Activated T-cell treated with anti-CD3 and anti-CD28 coated beads, Interleukin-2, amount 50 U/mL, for 48 hours (primary cell): ENCODE results near the gene STK38.

Source experiments
- DNase-seq, 2 experiments: peaks; one replicate each; pipeline ENCODE4 v3.0.0-alpha.2; 2020

STK38 gene

DNA sequence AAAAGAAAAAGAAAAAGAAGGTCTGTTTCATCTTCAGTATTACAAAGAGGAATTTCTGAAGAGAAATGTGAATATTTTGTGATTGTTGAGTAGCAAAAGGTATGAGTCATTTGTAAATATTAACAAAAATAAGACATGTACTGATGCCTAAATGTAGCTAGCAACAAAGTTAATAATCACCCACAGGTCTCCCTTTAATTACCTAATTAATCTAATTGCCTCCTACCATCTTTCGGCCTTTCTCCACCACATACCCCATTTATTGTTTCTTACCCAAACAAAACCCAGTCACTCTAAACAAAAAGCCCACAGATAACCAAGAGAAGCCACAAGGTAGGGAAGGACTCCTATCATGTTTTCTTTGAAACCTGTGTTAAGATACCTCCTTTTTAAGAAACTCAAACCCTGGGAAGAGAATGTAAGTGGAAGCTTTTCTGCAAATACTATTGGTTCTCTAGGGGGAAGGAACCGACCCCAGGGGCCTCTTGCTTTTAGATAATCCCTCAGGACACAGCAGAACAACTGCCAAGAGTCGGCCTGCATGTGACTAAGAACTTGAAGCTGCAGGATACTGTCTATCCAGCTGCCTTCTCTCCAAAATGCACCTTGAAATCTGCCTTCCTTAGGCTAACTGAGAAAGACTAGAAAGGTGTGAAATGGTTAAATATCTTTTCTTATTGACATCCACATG lies 16.1 kb upstream of the STK38 start:
- no peak for DNase-seq

DNA sequence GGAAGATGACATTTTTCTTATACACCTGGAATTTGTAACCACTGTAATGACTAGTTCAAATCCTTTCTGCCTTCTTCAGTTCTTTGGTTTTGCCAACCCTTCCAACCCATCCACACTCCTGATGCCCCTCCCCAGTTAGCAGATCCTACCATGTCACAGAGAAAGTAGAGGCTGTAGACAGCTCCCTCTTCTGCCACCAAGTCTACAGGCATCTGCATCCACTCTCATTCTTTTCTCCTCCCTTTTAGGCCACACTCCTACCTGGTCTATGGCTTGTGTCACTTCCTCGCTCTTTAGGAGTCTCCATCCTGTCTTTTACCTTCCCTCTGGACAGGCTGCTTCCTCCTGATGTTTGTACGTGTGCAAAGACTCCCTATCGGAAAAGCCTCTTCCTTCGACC lies 13.5 kb upstream of the STK38 start:
- no peak for DNase-seq

DNA sequence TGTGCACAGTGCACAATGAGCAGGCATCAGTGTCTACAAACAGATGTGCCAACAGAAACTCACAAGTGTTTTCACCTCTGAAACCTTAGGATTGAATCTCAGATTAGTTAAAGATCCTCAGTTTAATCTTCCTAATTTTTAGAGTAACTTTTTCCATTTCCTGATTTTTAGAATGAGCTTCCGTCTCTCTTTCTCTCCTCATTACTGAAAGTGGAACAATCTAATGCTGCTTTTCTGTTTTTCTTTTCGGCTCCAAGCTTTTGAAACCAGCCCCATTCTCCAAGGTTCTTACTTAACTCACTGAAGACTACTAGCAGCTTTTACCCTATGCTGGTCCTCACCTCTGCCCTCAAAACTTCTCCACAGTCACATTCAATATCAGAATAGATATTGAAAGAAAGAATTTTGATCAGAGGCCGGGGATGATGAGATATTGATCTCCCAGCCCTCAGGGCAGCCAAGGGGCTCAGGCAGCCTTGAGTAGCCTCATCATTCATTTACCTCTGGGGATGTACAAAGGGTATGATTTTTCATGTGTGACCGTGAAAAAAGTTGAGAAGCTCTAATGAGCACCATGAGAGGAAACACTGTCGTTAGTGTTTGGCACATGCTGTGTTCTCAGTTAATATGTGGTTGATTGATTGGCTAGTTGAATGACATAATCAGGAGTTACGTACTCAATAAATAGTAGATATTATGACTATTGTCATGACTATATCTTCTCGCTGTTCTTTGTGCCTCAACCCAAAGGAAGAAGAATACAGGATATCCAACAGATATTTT lies 11.9 kb upstream of the STK38 start:
- no peak for DNase-seq

DNA sequence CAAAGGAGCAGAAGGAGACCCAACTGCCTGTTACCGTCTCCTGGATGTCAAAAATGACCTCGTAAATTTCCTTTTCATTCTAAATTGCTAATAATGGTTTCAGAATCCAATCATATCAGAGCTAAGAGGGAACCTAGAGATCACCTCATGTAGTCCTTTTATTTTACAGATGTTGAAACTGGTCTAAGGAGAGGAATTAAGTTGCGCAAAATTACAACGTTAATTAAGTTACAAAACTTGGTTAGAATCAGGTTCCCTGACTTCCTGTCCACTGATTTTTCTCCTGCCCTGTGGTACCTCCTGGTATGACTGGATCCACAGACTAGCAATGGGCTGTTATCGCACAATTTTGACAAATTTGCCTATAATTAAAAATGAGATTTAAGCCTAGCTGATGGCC lies 9.0 kb upstream of the STK38 start:
- DNase-seq: no peak

DNA sequence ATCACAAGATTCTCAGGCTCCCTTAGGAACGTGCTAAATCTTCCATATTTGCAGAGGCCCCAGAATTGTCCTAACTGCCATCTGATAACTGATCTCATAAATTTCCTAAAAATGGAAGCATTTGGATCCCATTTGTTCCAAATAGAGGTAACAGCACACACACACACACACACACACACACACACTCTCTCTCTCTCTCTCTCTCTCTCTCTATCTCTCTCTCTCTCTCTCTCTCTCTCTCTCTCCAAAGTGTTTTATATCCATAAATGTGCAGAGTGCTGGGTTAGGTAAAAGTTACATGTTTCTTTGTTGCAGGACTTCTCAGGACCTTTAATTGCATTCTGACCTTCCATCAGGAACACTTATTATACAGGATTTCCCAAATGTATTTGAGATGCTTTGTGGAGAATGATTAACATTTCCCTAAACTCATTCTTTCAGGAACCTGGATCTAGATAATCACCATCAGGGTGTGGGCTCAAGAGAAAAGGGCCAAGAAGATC lies 8.5 kb upstream of the STK38 start:
- DNase-seq: no peak

DNA sequence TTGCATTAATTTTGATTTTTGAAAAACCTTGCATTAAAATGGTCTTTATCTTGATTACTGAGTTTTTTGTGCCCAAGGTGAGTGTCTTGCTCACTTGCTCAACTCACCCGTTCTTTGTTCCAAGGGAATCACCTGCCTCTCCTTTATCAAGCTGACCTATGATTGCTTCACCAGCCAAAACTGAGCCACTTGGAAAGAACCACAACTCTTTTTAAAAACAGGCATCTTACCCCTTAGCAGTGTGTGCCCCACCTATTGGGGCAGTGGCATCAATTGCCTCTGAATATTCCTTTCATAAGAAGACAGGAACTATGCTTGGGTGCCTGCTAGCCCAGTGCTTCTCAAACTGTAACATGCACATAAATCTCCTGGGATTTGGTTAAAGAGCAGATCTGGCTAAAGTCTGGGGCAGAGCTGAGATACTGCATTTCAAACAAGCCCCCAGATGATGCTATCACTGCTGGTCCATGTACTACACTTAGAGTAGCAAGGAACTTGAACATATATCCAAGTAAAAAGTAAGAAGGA lies 3.3 kb upstream of the STK38 start:
- DNase-seq: no peak

DNA sequence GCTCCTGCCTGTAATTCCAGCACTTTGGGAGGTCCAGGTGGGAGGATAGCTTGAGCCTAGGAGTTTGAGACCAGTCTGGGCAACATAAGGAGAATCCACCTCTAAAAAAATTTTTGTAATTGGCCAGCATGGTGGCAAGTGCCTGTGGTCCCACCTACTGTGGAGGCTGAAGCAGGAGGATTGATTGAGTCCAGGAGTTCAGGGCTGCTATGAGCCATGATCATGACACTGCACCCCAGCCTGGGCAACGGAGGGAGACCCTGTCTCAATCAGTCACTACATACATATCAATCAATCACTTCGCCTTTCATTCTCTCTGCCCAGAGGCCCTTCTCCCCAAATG lies 1.1 kb upstream of the STK38 start:
- DNase-seq: no peak

DNA sequence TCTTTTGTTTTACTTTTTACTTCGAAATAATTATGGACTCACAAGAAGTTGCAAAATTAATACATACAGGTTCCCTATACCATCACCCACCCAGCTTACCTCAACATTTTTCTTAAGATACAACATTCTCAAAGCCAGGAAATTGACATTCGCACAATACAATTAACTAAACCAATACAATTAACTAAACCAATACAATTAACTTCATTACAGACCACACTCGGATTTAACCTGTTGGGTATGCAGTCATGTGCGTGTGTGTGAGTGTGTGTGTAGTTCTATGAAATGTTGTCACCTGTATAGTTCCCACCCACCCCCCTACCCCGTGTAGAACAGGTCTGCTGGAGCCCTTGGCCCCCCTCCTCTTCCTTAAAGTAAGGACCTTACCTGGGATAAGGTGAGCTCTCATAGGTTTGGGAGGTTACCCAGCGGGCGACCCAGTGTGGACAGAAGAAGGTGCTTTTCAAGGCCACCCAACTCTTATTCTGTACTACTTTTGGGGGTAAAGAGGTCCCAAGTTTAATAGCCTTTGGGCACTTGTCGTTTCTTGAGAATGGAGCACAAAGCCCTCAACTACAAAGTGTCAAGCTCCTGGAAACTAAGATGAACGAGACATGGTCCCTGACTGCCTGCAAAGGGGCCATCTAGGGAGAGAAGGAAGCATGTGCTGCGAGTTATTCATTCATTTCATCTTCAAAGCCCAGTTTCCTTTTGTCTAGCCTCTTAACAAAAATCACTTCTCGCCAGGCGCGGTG lies 544 bp upstream of the STK38 start:
- peak; percentile 35 to 45 for DNase-seq

DNA sequence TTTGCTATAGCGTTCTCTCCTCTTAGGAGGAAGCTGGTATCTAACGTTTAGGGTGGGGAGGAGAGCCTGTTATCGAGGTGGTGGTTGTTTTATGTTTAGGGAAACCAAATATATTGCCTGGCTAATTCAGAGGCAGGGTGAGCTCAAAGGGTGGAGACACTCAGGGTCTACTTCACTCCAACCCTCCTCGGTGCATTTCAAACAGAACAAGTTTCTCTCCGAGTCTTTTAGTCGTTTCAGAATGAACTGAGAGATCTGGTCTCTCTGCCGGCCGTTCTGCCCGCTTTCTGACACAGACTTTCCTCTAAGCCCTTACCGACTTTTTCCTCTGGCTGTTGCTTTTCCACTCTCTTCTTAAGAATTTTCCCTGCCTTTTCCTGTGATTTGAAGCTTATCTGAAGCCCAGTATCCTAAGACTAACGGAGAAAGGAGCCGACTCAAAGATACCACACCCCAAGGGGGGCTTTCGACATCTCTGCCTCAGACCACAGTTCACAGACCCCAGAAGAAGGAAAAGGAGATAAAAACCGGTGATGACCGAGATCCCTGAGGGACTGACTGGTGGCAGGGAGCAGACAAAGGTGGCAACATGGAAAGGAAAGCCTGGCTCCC lies 865 bp downstream of the STK38 start:
- DNase-seq: peak; percentile 49 to 53

DNA sequence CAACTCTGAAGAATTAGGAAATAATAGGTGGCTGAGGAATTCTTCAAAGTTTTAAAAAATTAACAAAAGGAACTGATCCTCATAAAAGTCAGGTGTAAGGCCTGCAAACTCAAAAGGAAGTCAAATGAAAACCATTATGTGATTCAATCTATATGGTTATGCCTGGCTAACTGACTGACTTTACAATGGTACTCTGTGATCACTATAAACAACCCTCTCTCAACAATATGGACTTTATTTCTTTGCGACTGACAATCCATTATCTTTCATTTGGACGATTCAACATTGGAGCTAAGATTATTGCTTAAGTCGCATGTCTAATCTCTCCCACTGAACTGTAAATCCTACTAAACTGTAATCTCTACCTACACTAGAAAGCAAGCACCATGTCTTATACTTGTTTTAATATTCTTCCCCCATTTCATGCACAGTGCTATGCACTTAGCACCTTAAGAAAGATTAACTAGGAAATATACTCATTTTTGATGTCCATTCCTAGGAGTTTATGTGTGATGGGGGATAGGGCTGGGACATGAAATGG lies 1.4 kb downstream of the STK38 start:
- DNase-seq: no peak

DNA sequence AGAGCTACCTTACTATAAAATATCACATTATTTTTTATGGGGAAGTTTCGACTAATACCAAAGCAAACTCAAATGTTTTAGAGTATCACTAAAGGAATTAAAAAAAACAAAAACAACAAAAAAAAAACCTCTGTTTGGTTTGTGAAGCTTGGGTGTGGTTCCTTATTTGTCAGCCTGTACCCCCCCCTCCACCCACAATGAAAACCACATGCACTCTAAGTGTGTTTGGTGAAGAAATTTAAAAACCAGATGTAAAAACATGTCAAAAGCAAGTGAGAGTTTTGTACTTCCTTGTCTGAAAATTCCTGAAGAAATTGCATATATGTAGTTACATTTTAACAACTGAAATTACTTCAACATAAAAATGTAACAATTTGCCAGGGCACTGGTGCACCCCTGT lies 3.1 kb downstream of the STK38 start:
- no peak for DNase-seq

DNA sequence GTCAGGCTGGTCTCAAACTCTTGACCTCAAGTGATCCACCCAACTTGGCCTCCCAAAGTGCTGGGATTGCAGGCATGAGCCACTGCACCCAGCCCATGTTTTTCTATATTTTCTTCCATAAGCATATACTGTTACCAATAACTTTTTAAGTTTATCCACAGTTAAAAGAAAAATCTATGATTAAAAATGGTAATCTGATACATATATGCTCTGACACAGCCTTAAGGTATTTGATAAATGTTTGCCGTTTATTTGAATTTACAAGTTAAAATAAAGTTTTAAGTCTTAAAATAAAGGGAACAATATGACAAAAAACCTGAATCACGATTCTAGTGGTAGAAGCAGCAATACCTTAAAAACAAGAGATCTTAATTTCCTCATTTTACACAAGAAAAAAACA lies 5.2 kb downstream of the STK38 start:
- DNase-seq: no peak

DNA sequence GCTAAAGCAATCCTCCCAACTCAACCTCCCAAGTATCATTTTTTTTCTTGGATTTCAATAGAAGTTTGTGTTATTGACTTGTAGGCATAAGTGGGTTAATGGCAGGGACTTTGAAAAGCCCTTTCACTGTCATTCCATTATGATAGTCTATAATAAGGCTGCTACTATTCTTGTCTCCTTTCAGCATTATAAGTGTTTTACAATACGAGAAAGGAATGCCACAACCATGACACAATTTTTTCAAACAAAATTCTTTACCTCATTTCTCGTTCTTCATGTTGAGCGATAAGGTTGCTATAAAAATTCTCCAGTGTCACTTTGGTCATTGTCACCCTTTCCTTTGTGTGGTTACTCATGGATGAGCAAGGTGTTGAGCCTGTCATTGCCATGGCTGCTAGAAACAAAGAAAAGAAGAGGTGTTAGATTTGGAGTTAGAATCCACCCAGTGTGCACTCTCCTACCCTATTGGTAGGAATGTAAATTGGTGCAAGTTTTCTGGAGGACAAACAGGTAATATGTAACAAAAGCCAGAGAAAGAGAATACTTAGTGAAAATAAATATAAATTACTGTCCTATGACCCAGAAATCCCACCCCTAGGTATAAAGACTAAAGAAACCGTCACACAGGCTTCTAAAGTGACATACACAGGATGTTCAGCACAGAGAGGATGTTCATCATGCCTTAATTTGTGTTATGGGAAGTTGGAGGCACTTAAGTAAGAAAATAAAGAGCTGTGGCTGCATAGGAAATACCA lies 7.3 kb downstream of the STK38 start:
- DNase-seq: no peak

DNA sequence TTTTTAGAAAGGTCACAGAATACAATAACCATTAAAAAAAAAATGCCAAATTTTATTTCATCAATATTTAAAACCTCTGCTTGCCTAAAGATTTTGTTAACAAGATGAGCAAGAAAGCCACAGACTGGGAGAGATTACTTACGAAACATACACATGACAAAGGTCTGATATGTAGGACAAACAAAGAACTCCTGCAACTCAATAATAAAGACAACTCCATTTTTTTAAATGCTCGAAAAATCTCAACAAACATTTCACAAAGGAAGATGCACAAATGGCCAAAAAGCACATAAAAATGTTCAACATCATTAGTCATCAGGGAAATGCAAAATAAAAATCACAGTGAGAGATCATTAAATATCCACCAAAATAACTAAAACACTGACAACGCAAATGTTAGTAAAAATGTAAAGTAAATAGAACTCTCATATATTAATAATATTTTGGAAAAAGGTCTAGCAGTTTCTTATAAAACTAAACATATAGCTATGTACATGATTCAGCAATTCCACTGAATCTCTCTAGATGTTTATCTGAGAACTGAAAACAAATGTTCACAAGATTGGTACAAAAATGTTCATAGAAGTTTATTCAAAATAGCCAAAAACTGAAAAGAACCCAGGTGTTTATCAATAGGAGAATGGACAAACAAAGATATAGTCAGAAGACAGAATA lies 10.3 kb downstream of the STK38 start:
- DNase-seq: no peak

DNA sequence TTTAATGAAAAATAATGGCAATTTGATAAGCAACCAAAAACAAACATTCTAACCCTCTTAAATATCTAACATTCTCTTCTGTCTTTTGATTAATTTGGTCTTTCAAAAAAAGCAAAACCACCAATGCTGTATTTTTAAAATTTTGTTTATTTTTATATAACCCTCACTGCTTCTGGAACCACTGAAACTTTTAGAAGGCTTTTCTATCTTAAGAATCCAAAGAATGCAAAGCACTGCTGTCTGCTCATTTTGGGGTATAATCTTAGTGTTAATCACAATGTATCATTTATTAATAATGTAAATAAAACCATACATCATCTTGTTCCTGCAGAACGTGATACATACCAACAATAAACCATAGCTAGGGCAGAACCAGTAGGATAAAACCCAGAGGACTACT lies 14.0 kb downstream of the STK38 start:
- DNase-seq: no peak

DNA sequence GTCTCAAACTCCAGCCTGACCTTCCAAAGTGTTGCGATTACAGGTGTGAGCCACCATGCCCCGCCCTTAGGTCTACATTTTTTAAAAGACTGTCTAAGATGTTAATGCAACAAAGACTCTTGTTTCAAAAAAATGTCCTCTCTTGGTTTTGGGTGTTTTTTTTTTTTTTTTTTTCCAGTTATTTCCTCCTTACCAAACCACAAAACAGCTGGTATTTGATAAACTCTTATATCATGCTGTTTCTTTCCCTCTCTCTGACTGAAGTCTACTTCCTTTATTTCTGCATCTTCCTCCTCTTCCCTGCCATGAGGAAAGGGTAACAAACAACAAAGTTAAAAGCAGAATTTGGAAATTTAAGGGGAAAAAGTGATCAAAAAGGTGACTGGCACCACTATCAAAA lies 21.2 kb downstream of the STK38 start:
- no peak for DNase-seq

DNA sequence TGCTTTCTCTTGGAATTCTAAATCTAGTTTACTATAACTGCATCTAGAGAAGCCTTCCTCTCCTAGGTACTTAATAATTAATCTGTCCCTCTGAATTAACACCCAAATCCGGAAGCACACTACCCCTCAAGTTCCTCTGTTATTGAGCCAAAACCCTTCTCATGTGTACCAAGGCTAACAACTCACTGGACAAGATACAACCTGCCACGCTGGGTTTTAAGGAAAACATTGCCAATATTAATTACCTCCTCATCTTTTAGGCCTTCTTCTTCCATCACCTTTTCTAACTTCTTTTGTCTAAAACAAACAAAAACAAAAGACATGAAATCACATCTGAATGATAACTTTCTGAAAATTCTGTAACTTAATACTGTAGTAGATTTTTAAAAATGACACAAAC lies 21.9 kb downstream of the STK38 start:
- no peak for DNase-seq

DNA sequence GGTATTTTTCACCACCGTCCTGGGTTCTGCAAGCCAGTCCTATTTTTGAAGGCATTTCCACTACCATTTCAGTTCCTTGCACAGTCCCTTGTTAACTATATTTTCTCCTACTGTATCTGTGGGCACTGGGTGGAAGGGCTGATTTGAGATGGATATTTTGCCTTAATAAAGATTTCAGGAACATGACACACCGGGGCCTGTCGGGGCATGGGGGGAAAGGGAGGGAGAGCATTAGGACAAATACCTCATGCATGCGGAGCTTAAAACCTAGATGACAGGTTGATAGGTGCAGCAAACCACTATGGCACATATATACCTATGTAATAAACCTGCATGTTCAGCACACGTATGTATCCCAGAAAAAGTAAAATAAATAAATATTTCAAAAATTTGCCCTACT lies 22.4 kb downstream of the STK38 start:
- DNase-seq: no peak

DNA sequence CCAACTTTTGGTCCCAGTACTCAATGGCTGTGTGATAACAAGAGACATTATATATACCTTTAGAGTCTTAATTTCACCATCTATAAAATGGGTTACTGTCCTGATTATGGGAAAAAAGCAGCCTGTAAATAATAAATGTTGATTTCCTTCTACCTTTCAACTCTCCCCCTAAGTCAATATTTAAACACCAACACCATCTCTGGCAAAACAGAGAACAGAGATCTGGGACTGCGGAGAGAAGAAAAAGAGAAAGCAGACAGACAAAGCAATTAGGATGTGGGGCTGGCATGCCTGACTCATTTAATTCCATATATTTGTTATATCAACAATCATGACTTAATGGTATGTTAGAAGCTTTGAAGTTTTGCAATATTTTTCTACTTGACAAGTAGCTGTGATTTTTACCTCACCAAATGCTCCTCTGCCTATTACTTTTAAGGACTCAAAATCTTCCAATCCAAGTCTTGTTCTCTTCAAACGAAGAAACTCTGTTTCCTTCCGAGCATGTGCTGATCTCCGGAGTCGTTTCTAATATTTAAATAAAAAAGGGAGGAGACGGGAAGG lies 23.3 kb downstream of the STK38 start:
- DNase-seq: no peak

DNA sequence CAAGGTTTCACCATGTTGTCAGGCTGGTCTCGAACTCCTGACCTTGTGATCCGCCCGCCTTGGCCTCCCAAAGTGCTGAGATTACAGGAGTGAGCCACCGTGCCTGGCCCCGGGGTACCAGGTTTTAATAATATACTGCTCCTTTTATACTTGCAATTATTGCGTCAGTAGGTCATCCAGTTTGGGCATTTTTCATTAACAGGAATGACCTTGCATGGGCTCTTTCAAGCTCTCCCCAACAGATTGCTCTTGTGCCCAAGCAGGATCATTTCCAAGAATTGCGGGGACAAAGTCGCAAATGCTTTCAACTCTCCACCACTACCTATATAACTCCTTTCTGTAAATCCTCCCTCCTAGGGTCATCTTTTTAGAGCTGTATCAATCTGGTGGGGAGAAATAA lies 23.8 kb downstream of the STK38 start:
- DNase-seq: no peak

DNA sequence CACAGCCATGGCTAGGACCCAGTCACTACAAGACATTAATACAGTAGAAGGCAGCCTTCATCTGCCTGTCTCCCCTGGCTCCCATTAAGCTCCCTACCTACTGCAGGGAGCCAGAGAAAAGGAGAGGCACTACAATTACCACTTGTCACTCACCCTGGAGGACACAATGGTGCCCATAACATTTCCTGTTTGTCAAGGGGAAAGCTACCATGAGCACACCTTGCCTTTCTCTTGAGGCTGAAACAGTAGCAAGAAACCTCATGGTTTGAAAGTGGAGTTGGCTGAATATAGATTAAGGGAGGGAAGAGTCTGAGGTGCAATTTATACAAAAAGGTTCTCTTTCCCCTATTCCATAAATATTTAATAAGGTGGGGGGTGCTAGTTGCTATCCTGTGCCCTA lies 27.9 kb downstream of the STK38 start:
- DNase-seq: no peak
